ENCODE results near the gene EFHC1. TPM values are rescaled to one million over a fixed set of nuclear protein-coding genes. Genes with fewer than 3 reads are reported as not detected.
"Not testable (repeated sequence)": the region's sequence is repeated elsewhere in the genome, so short reads cannot be mapped to it uniquely, and the experiment has no call there.

The EFHC1 gene
- total and polyA plus RNA-seq, 2 experiments from 2014 or later: 24.3 to 28.0 TPM

DNA sequence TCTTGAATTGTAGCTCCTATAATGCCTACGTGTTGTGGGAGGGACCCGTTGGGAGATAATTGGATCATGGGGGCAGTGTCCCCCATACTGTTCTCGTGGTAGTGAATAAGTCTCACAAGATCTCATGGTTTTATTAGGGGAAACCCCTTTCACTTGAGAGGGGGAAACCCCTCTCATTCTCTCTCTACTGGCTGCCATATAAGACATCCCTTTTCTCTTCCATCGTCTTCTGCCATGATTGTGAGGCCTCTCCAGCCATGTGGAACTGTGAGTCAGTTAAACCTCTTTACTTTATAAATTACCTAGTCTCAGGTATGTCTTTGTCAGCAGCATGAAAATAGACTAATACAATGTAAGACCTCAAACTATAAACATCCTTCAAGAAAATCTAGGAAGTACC lies 35.1 kb upstream of the EFHC1 start:
- H3K4me1 ChIP-seq (ENCODE audit: insufficient read depth): no peaks in the 10 kb centered on the region
- H4K20me1 ChIP-seq (replicated peaks; ENCODE audit: insufficient read depth): no peaks in the 10 kb centered on the region
- ATAC-seq (no peak), DNase-seq (ENCODE audit: low spot score) (no peak)
- Mint-ChIP-seq H3K4me3 (no peak overlapping the region), H3K36me3 (ENCODE audit: low read depth) (peaks cover 20% of the 10 kb centered on the region; the same call in 2 of the 3 replicates), H3K4me1 (no peaks in the 10 kb centered on the region), H3K27ac (no peak overlapping the region), H3K27me3 (ENCODE audit: insufficient read depth, low read depth, poor library complexity) (no peaks in the 10 kb centered on the region), H3K9me3 (peaks cover 29% of the 10 kb centered on the region; the same call in 2 of the 3 replicates)
- TF ChIP-seq, protein P1, sequence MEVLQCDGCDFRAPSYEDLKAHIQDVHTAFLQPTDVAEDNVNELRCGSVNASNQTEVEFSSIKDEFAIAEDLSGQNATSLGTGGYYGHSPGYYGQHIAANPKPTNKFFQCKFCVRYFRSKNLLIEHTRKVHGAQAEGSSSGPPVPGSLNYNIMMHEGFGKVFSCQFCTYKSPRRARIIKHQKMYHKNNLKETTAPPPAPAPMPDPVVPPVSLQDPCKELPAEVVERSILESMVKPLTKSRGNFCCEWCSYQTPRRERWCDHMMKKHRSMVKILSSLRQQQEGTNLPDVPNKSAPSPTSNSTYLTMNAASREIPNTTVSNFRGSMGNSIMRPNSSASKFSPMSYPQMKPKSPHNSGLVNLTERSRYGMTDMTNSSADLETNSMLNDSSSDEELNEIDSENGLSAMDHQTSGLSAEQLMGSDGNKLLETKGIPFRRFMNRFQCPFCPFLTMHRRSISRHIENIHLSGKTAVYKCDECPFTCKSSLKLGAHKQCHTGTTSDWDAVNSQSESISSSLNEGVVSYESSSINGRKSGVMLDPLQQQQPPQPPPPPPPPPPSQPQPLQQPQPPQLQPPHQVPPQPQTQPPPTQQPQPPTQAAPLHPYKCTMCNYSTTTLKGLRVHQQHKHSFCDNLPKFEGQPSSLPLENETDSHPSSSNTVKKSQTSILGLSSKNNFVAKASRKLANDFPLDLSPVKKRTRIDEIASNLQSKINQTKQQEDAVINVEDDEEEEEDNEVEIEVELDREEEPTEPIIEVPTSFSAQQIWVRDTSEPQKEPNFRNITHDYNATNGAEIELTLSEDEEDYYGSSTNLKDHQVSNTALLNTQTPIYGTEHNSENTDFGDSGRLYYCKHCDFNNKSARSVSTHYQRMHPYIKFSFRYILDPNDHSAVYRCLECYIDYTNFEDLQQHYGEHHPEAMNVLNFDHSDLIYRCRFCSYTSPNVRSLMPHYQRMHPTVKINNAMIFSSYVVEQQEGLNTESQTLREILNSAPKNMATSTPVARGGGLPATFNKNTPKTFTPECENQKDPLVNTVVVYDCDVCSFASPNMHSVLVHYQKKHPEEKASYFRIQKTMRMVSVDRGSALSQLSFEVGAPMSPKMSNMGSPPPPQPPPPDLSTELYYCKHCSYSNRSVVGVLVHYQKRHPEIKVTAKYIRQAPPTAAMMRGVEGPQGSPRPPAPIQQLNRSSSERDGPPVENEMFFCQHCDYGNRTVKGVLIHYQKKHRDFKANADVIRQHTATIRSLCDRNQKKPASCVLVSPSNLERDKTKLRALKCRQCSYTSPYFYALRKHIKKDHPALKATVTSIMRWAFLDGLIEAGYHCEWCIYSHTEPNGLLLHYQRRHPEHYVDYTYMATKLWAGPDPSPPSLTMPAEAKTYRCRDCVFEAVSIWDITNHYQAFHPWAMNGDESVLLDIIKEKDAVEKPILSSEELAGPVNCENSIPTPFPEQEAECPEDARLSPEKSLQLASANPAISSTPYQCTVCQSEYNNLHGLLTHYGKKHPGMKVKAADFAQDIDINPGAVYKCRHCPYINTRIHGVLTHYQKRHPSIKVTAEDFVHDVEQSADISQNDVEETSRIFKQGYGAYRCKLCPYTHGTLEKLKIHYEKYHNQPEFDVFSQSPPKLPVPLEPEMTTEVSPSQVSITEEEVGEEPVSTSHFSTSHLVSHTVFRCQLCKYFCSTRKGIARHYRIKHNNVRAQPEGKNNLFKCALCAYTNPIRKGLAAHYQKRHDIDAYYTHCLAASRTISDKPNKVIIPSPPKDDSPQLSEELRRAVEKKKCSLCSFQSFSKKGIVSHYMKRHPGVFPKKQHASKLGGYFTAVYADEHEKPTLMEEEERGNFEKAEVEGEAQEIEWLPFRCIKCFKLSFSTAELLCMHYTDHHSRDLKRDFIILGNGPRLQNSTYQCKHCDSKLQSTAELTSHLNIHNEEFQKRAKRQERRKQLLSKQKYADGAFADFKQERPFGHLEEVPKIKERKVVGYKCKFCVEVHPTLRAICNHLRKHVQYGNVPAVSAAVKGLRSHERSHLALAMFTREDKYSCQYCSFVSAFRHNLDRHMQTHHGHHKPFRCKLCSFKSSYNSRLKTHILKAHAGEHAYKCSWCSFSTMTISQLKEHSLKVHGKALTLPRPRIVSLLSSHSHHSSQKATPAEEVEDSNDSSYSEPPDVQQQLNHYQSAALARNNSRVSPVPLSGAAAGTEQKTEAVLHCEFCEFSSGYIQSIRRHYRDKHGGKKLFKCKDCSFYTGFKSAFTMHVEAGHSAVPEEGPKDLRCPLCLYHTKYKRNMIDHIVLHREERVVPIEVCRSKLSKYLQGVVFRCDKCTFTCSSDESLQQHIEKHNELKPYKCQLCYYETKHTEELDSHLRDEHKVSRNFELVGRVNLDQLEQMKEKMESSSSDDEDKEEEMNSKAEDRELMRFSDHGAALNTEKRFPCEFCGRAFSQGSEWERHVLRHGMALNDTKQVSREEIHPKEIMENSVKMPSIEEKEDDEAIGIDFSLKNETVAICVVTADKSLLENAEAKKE (CRISPR knock-in tag; IDR thresholded peaks at IDR 0.05): no peak
- TF ChIP-seq STAT1 (IDR thresholded peaks at IDR 0.05; ENCODE audit: unreplicated experiment) (no peak), EZH2 (IDR thresholded peaks at IDR 0.05; ENCODE audit: low read depth, unreplicated experiment) (no peak), EZH2phosphoT487 (IDR thresholded peaks at IDR 0.05; ENCODE audit: unreplicated experiment) (no peak)
- TF ChIP-seq, protein P2, sequence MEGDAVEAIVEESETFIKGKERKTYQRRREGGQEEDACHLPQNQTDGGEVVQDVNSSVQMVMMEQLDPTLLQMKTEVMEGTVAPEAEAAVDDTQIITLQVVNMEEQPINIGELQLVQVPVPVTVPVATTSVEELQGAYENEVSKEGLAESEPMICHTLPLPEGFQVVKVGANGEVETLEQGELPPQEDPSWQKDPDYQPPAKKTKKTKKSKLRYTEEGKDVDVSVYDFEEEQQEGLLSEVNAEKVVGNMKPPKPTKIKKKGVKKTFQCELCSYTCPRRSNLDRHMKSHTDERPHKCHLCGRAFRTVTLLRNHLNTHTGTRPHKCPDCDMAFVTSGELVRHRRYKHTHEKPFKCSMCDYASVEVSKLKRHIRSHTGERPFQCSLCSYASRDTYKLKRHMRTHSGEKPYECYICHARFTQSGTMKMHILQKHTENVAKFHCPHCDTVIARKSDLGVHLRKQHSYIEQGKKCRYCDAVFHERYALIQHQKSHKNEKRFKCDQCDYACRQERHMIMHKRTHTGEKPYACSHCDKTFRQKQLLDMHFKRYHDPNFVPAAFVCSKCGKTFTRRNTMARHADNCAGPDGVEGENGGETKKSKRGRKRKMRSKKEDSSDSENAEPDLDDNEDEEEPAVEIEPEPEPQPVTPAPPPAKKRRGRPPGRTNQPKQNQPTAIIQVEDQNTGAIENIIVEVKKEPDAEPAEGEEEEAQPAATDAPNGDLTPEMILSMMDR (conservative IDR thresholded peaks at IDR 0.05; ENCODE audit: low read depth in 2 of 2): no peak
- no peaks in the 10 kb centered on the region for H3K79me2 ChIP-seq (replicated peaks; ENCODE audit: insufficient read depth)
- no peaks in the 10 kb centered on the region for H3F3A ChIP-seq (replicated peaks; ENCODE audit: low read depth)
- no peak overlapping the region for H3K4me2 ChIP-seq
- no peaks in the 10 kb centered on the region for H3K36me3 ChIP-seq (ENCODE audit: insufficient read depth)
- H3K4me3 ChIP-seq: no peak overlapping the region
- H2AFZ ChIP-seq: no peak overlapping the region
- no peaks in the 10 kb centered on the region for H3K9me2 ChIP-seq (ENCODE audit: insufficient read depth)
- no peaks in the 10 kb centered on the region for H3K27me3 ChIP-seq (ENCODE audit: insufficient read depth)
- H3K27ac ChIP-seq (ENCODE audit: low read depth): no peak overlapping the region

DNA sequence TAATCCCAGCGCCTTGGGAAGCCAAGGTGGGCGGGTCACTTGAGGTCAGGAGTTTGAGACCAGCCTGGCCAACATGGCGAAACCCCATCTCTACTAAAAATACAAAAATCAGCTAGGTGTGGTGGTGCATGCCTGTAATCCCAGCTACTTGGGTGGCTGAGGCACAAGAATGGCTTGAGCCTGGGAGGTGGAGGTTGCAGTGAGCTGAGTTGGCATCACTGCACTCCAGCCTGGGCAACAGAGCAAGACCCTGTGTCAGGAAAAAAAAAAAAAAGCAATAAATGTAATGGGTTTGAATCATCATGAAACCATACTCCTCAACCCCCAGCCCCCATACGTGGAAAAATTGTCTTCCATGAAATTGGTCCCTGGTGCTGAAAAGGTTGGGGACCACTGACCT lies 32.0 kb upstream of the EFHC1 start:
- H3K36me3 Mint-ChIP-seq (ENCODE audit: low read depth): peaks cover 16% of the 10 kb centered on the region; the same call in 2 of the 3 replicates
- H3F3A ChIP-seq (replicated peaks; ENCODE audit: low read depth); H3K4me1 Mint-ChIP-seq; H3K4me3 Mint-ChIP-seq; H3K27me3 Mint-ChIP-seq (ENCODE audit: insufficient read depth, low read depth, poor library complexity); H4K20me1 ChIP-seq (replicated peaks; ENCODE audit: insufficient read depth); H3K36me3 ChIP-seq (ENCODE audit: insufficient read depth); H3K79me2 ChIP-seq (replicated peaks; ENCODE audit: insufficient read depth); H3K27ac ChIP-seq (ENCODE audit: low read depth); ATAC-seq; H3K4me3 ChIP-seq; H3K27me3 ChIP-seq (ENCODE audit: insufficient read depth); H3K4me2 ChIP-seq; H2AFZ ChIP-seq; H3K27ac Mint-ChIP-seq; H3K4me1 ChIP-seq (ENCODE audit: insufficient read depth); H3K9me2 ChIP-seq (ENCODE audit: insufficient read depth); DNase-seq (ENCODE audit: low spot score): not testable (repeated sequence)
- H3K9me3 Mint-ChIP-seq: peaks cover 27% of the 10 kb centered on the region; the same call in 2 of the 3 replicates

Measured in GM23338 (cell line).